GM21737 (cell line): ENCODE results near the gene FKBP1C.
"Not testable (repeated sequence)": the region's sequence is repeated elsewhere in the genome, so short reads cannot be mapped to it uniquely, and the experiment has no call there.

Experiments used
- ATAC-seq: cut with Tn5 transposase; IDR thresholded peaks from one replicate; pipeline ENCODE4 v1.9.1; 2021; ENCODE audit warnings: mild to moderate bottlenecking, moderate library complexity; ENCODE audit not compliant: unreplicated experiment

FKBP1C gene

GRCh38 chr6:63211343-63211742 is at the start of gene FKBP1C:
TSS of gene FKBP1C (plus strand) at chr6:63211469.
- ATAC-seq = not testable (repeated sequence)

- not testable (repeated sequence) for ATAC-seq
Measured at GRCh38 chr6:63164047-63164803, 47.0 kb upstream of the FKBP1C start.

GRCh38 chr6:63174173-63174572 is 37.1 kb upstream of the FKBP1C start:
- ATAC-seq = no peak

GRCh38 chr6:63176181-63176580 is 35.1 kb upstream of the FKBP1C start:
- ATAC-seq = no peak

- no peak for ATAC-seq
Measured at GRCh38 chr6:63180367-63180766, 30.9 kb upstream of the FKBP1C start.

GRCh38 chr6:63186970-63187369 is 24.3 kb upstream of the FKBP1C start:
- no peak for ATAC-seq

- no peak for ATAC-seq
Measured at GRCh38 chr6:63188828-63189227, 22.4 kb upstream of the FKBP1C start.

- ATAC-seq = no peak
Measured at GRCh38 chr6:63193324-63193723, 17.9 kb upstream of the FKBP1C start.

GRCh38 chr6:63197741-63198140 is 13.5 kb upstream of the FKBP1C start:
- no peak for ATAC-seq

GRCh38 chr6:63213325-63213724 is 2.1 kb downstream of the FKBP1C start:
- no peak for ATAC-seq

- ATAC-seq = no peak
Measured at GRCh38 chr6:63214816-63215215, 3.5 kb downstream of the FKBP1C start.

- ATAC-seq = no peak
Measured at GRCh38 chr6:63224179-63224578, 12.9 kb downstream of the FKBP1C start.

- not testable (repeated sequence) for ATAC-seq
Measured at GRCh38 chr6:63225987-63226386, 14.7 kb downstream of the FKBP1C start.

- ATAC-seq = not testable (repeated sequence)
Measured at GRCh38 chr6:63227928-63228894, 16.9 kb downstream of the FKBP1C start.

GRCh38 chr6:63230027-63230426 is 18.8 kb downstream of the FKBP1C start:
- not testable (repeated sequence) for ATAC-seq

GRCh38 chr6:63230511-63230910 is 19.2 kb downstream of the FKBP1C start:
- ATAC-seq = not testable (repeated sequence)

- ATAC-seq = no peak
Measured at GRCh38 chr6:63236398-63236817, 25.1 kb downstream of the FKBP1C start.

- ATAC-seq = no peak
Measured at GRCh38 chr6:63245420-63245819, 34.2 kb downstream of the FKBP1C start.

GRCh38 chr6:63245909-63246308 is 34.6 kb downstream of the FKBP1C start:
- ATAC-seq = no peak

GRCh38 chr6:63246581-63246980 is 35.3 kb downstream of the FKBP1C start:
- no peak for ATAC-seq

GRCh38 chr6:63249875-63250482 is 38.7 kb downstream of the FKBP1C start:
- no peak for ATAC-seq
